Superior temporal gyrus (tissue), 1 donor: ENCODE results near the gene NUBPL.
"Not testable (repeated sequence)": the region's sequence is repeated elsewhere in the genome, so short reads cannot be mapped to it uniquely, and the experiment has no call there.

ENCODE experiments used
- DNase-seq: peaks from one replicate; pipeline ENCODE4 v3.0.0-alpha.2; 2016; ENCODE audit errors: extremely low spot score

Gene NUBPL

GRCh38 chr14:31578266-31578665 lies 17.1 kb downstream of the NUBPL start:
- DNase-seq = no peak

- peak; percentile 62 for DNase-seq
Measured at GRCh38 chr14:31578792-31579501, 17.7 kb downstream of the NUBPL start.

- DNase-seq = no peak
Measured at GRCh38 chr14:31580234-31580633, 19.0 kb downstream of the NUBPL start.

- DNase-seq = peak; percentile 71
Measured at GRCh38 chr14:31582286-31582691, 21.1 kb downstream of the NUBPL start.

GRCh38 chr14:31582836-31583452 lies 21.7 kb downstream of the NUBPL start:
- peak; percentile 58 for DNase-seq

- no peak for DNase-seq
Measured at GRCh38 chr14:31590206-31590605, 29.0 kb downstream of the NUBPL start.

- DNase-seq = no peak
Measured at GRCh38 chr14:31592122-31592521, 30.9 kb downstream of the NUBPL start.

- DNase-seq = peak; percentile 11
Measured at GRCh38 chr14:31592631-31593030, 31.4 kb downstream of the NUBPL start.

- no peak for DNase-seq
Measured at GRCh38 chr14:31596342-31597095, 35.3 kb downstream of the NUBPL start.

- no peak for DNase-seq
Measured at GRCh38 chr14:31605702-31606101, 44.5 kb downstream of the NUBPL start.

GRCh38 chr14:31611778-31612433 lies 50.7 kb downstream of the NUBPL start:
- DNase-seq = no peak

- DNase-seq = no peak
Measured at GRCh38 chr14:31613188-31613587, 52.0 kb downstream of the NUBPL start.

GRCh38 chr14:31618884-31619283 lies 57.7 kb downstream of the NUBPL start:
- DNase-seq = not testable (repeated sequence)

GRCh38 chr14:31619440-31619839 lies 58.2 kb downstream of the NUBPL start:
- no peak for DNase-seq

GRCh38 chr14:31620898-31621297 lies 59.7 kb downstream of the NUBPL start:
- not testable (repeated sequence) for DNase-seq

- DNase-seq = no peak
Measured at GRCh38 chr14:31622060-31622459, 60.9 kb downstream of the NUBPL start.

- not testable (repeated sequence) for DNase-seq
Measured at GRCh38 chr14:31652900-31653299, 91.7 kb downstream of the NUBPL start.

GRCh38 chr14:31657917-31658316 lies 96.7 kb downstream of the NUBPL start:
- no peak for DNase-seq

- no peak for DNase-seq
Measured at GRCh38 chr14:31659278-31659677, 98.1 kb downstream of the NUBPL start.

GRCh38 chr14:31660191-31660590 lies 99.0 kb downstream of the NUBPL start:
- DNase-seq = no peak

GRCh38 chr14:31660728-31661127 lies 99.5 kb downstream of the NUBPL start:
- DNase-seq = no peak

GRCh38 chr14:31668348-31668747 lies 107.1 kb downstream of the NUBPL start:
- DNase-seq = no peak
